K562 (cell line): ENCODE measurements around the gene SLC10A3. TPM values are rescaled to one million over a fixed set of nuclear protein-coding genes. Genes with fewer than 3 reads are reported as not detected.

Experiments used
- BCL6 ChIP-seq: fragments of 250-450 bp; sonication (Bioruptor Pico); IDR thresholded peaks from 2 replicates; pipeline ENCODE4 v1.4.0; 2020
- CREB5 ChIP-seq: fragments of 250-450 bp; sonication (Bioruptor Pico); IDR thresholded peaks from 2 replicates; pipeline ENCODE4 v1.5.0; 2020; ENCODE audit warnings: mild to moderate bottlenecking
- MBD1 ChIP-seq: fragments of 250-450 bp; sonication (Bioruptor Pico); IDR thresholded peaks from 2 replicates; pipeline ENCODE4 v1.8.0; 2022; ENCODE audit warnings: inconsistent platforms
- MXD1 ChIP-seq: fragments of 250-450 bp; sonication (Bioruptor Pico); IDR thresholded peaks from 2 replicates; pipeline ENCODE4 v1.8.0; 2021; ENCODE audit warnings: borderline replicate concordance, mild to moderate bottlenecking, moderate library complexity; ENCODE audit not compliant: poor library complexity, severe bottlenecking
- NELFE ChIP-seq: IDR thresholded peaks from 2 replicates; pipeline ENCODE4 v1.6.1; 2011; ENCODE audit warnings: mild to moderate bottlenecking; ENCODE audit not compliant: insufficient read depth, insufficient read length
- PBX2 ChIP-seq, 2 experiments: IDR thresholded peaks in 1 of 2; conservative IDR thresholded peaks in 1 of 2; 2 replicates each; pipeline ENCODE4 v1.6.1; 2016; ENCODE audit warnings: low read depth in 2 of 2, mild to moderate bottlenecking in 1 of 2, missing compliant biosample characterization in 1 of 2, missing genetic modification characterization in 1 of 2, moderate library complexity in 1 of 2
- POLR3A ChIP-seq: IDR thresholded peaks from 2 replicates; pipeline ENCODE4 v1.6.1; 2011; ENCODE audit warnings: borderline replicate concordance, mild to moderate bottlenecking, moderate library complexity; ENCODE audit not compliant: insufficient read length, insufficient read depth; ENCODE audit errors: extremely low read depth
- SRSF7 ChIP-seq: fragments of 200-400 bp; formaldehyde crosslinking; optimal IDR thresholded peaks from 2 replicates; pipeline ENCODE3; 2017; ENCODE audit warnings: mild to moderate bottlenecking, low read depth, low read length
- STAG1 ChIP-seq: sonication (generic); formaldehyde crosslinking; IDR thresholded peaks from 2 replicates; pipeline ENCODE4 v1.5.0; 2020; ENCODE audit warnings: missing genetic modification reagents, borderline replicate concordance
- THRAP3 ChIP-seq: fragments of 450-650 bp; IDR thresholded peaks from 2 replicates; pipeline ENCODE4 v1.6.1; 2016; ENCODE audit warnings: mild to moderate bottlenecking, inconsistent platforms, borderline replicate concordance
- XRCC3 ChIP-seq: fragments of 450-650 bp; IDR thresholded peaks from 2 replicates; pipeline ENCODE4 v1.6.1; 2017; ENCODE audit warnings: mild to moderate bottlenecking, moderate library complexity
- ZHX1 ChIP-seq: fragments of 150-350 bp; conservative IDR thresholded peaks from 2 replicates; pipeline ENCODE4 v1.6.1; 2014; ENCODE audit warnings: low read length
- ZNF316 ChIP-seq: fragments of 450-650 bp; IDR thresholded peaks from 2 replicates; pipeline ENCODE4 v1.6.1; 2016
- ZNF589 ChIP-seq: fragments of 200-800 bp; sonication (Bioruptor generic); IDR thresholded peaks from 2 replicates; pipeline ENCODE4 v1.6.1; 2016; ENCODE audit warnings: low read depth, missing genetic modification characterization, missing compliant biosample characterization
- ZNF707 ChIP-seq: fragments of 250-450 bp; sonication (Bioruptor Pico); conservative IDR thresholded peaks from 2 replicates; pipeline ENCODE4 v1.8.0; 2022; ENCODE audit warnings: inconsistent platforms, mild to moderate bottlenecking, moderate library complexity
- ZNF79 ChIP-seq: fragments of 250-450 bp; sonication (Bioruptor Pico); IDR thresholded peaks from 2 replicates; pipeline ENCODE4 v1.4.0; 2020; ENCODE audit warnings: low read depth, mild to moderate bottlenecking, moderate library complexity
- ZZZ3 ChIP-seq: fragments of 450-650 bp; IDR thresholded peaks from 2 replicates; pipeline ENCODE4 v1.6.1; 2016; ENCODE audit warnings: antibody characterized with exemption, mild to moderate bottlenecking, moderate library complexity
- polyA plus RNA-seq, 8 experiments: library from polyadenylated mRNA; depleted of rRNA in 4 of 8; stranded (reverse) in 5 of 8; unstranded in 3 of 8; fragments of >200 nt; fragmentation: Nextera tagmentation in 2 of 8; fragmentation: Illumina TruSeq in 1 of 8; extraction: Ambion mirVana in 2 of 8; extraction: Trizol in 1 of 8; gene quantifications; 2 replicates each; pipeline versions ENCODE4 v1.2.1 to v1.2.3, GENCODE V29; 2011 to 2014; ENCODE audit warnings: inconsistent platforms in 1 of 8, missing spikeins in 1 of 8
- total RNA-seq, 7 experiments: library from RNA; depleted of rRNA in 6 of 7; stranded (reverse); fragments of >200 nt in 6 of 7; fragmentation: Illumina TruSeq in 2 of 7; extraction: Trizol in 2 of 7; gene quantifications; 2 replicates each; pipeline versions ENCODE4 v1.2.1 to v1.2.3, GENCODE V29; 2011 to 2021; ENCODE audit warnings: low replicate concordance in 1 of 7

SLC10A3 gene
- total and polyA plus RNA-seq, 9 of the 15 experiments (the other 6 are each of a cell fraction or from before 2014, with no cell fraction given), result 5.2 to 30.6 (median 16.7) TPM

- no peak for TF ChIP-seq SRSF7
- no peak for TF ChIP-seq ZNF316
- no peak for TF ChIP-seq XRCC3
- TF ChIP-seq NELFE, result no peak
- no peak for TF ChIP-seq POLR3A
- no peak for TF ChIP-seq STAG1 (CRISPR knock-in tag)
- no peak for TF ChIP-seq ZHX1
- 0 out of 2 replicates have a peak, but pooled peaks have one; percentile 16 for TF ChIP-seq ZNF589
- peak; percentile 40 for TF ChIP-seq MXD1 (CRISPR knock-in tag)
- no peak for TF ChIP-seq PBX2 (CRISPR knock-in tag; IDR thresholded peaks at IDR 0.05; ENCODE audit: low read depth)
- no peak for TF ChIP-seq PBX2 (tag; conservative IDR thresholded peaks at IDR 0.05; ENCODE audit: low read depth)
- TF ChIP-seq MBD1 (CRISPR knock-in tag), result no peak
- TF ChIP-seq CREB5, result no peak
- TF ChIP-seq ZNF707, result no peak
- TF ChIP-seq ZNF79 (CRISPR knock-in tag), result no peak
- TF ChIP-seq BCL6, result no peak
- no peak for TF ChIP-seq ZZZ3
- no peak for TF ChIP-seq THRAP3
These were observed 11.5 kb downstream of the SLC10A3 start, which contains the start of gene LAGE3 (continued) for GRCh38 chrX:154478728-154479622.
